ENCODE results near the gene HNRNPR. TPM values are rescaled to one million over a fixed set of nuclear protein-coding genes. Genes with fewer than 3 reads are reported as not detected.

The HNRNPR gene
- total and polyA plus RNA-seq, 2 of the 8 experiments (the other 6 are each of a cell fraction or from before 2014, with no cell fraction given): 110 to 214 TPM

- H2BK120ac ChIP-seq (replicated peaks; ENCODE audit: low read depth, low read length): no peak overlapping the region
- peaks cover 44 to 79% (median 64%) of the 10 kb centered on the region in 4 experiments for H3K27me3 ChIP-seq (replicated peaks in 1 of 4; ENCODE audit: control insufficient read depth in 3 of 4, extremely low read depth in 1 of 4, insufficient read depth in 3 of 4, low read length in 3 of 4)
- no peak overlapping the region for H3K9ac ChIP-seq (replicated peaks in 1 of 4; ENCODE audit: extremely low read depth in 1 of 4, low read depth in 3 of 4, low read length in 3 of 4)
- no peak for FAIRE-seq
- H4K20me1 ChIP-seq (replicated peaks in 1 of 2; ENCODE audit: control insufficient read depth in 1 of 2, insufficient read depth in 2 of 2, low read length in 2 of 2): peaks cover 4 to 7% of the 10 kb centered on the region in 2 experiments
- H3K36me3 ChIP-seq (ENCODE audit: control insufficient read depth in 2 of 4, insufficient read depth in 4 of 4, low read length in 3 of 4): peaks cover 0 to 14% (median 7%) of the 10 kb centered on the region in 4 experiments; a peak in 4 of 8 replicates
- H3K79me2 ChIP-seq (ENCODE audit: control insufficient read depth in 1 of 2, insufficient read depth in 2 of 2, low read length in 2 of 2): no peaks in the 10 kb centered on the region
- CTCF ChIA-PET (ENCODE audit: partially characterized antibody): no interaction called here
- no peak for DNase-seq (ENCODE audit: low read depth in 1 of 2, low spot score in 2 of 2)
- no peak overlapping the region for H3K4ac ChIP-seq (replicated peaks; ENCODE audit: insufficient read length, low read depth, low read length)
- H3K23ac ChIP-seq (ENCODE audit: insufficient read length): no peak overlapping the region
- no peaks in the 10 kb centered on the region for H3K79me1 ChIP-seq (ENCODE audit: low read depth, low read length)
- H2BK5ac ChIP-seq (ENCODE audit: low read depth, low read length): no peak overlapping the region
- H4K5ac ChIP-seq (ENCODE audit: insufficient read length, low read depth, low read length): no peak overlapping the region
- no peak overlapping the region for H3K4me3 ChIP-seq (ENCODE audit: extremely low read depth in 1 of 4, insufficient read depth in 2 of 4, low read depth in 3 of 4, low read length in 4 of 4)
- H2AK5ac ChIP-seq (ENCODE audit: low read depth, low read length): no peak overlapping the region
- peaks cover 10% of the 10 kb centered on the region for H3K23me2 ChIP-seq (ENCODE audit: low read depth, low read length)
- no peak overlapping the region for H2AFZ ChIP-seq (ENCODE audit: low read length)
- H4K8ac ChIP-seq (ENCODE audit: extremely low read depth, insufficient read depth, low read length): no peak overlapping the region
- H3K4me2 ChIP-seq (ENCODE audit: insufficient read depth in 1 of 2, low read depth in 2 of 2, low read length in 2 of 2): no peak overlapping the region
- 83% methylated on average over 5 of the region's 5 CpGs; no CpG with 5 or more reads in 1 of the 2 experiments for WGBS, 2 experiments (ENCODE audit: extremely low coverage in 1 of 2, insufficient coverage in 1 of 2, insufficient read length in 1 of 2, insufficient replicate concordance in 2 of 2, low coverage in 1 of 2, low lambda C conversion rate in 2 of 2, missing lambda C conversion rate in 1 of 2)
- peaks cover 2 to 8% (median 4%) of the 10 kb centered on the region in 4 experiments; a peak in 6 of 7 replicates for H3K4me1 ChIP-seq (replicated peaks in 1 of 4; ENCODE audit: control insufficient read depth in 3 of 4, insufficient read depth in 4 of 4, low read length in 3 of 4)
- H3K18ac ChIP-seq (ENCODE audit: extremely low read depth, low read length): no peak overlapping the region
- no peak overlapping the region for H3K56ac ChIP-seq (replicated peaks; ENCODE audit: insufficient read length, low read depth, low read length)
- H4K91ac ChIP-seq (replicated peaks; ENCODE audit: insufficient read length, low read length): no peak overlapping the region
- H3K14ac ChIP-seq (ENCODE audit: insufficient read length): no peak overlapping the region
- peaks cover 18 to 33% of the 10 kb centered on the region in 2 experiments for H3K9me3 ChIP-seq (ENCODE audit: insufficient read depth in 2 of 2, low read depth in 1 of 2, low read length in 1 of 2)
- H2BK12ac ChIP-seq (ENCODE audit: low read depth, low read length): no peak overlapping the region
- H2BK15ac ChIP-seq (ENCODE audit: low read length): no peak overlapping the region
- no peak overlapping the region for H3K27ac ChIP-seq (ENCODE audit: low read depth, low read length)
- POLR2A ChIA-PET (ENCODE audit: partially characterized antibody): interaction anchor here (1.2 to 2.5 kb wide), 2 partner anchors 9 to 22 kb away, joined by 3 to 17 read pairs; partner anchors contain the start of gene HNRNPR
- H2BK20ac ChIP-seq (ENCODE audit: low read length): no peak overlapping the region
- TF ChIP-seq PHF8 (conservative IDR thresholded peaks at IDR 0.05; ENCODE audit: low read depth, low read length) (no peak), SP4 (IDR thresholded peaks at IDR 0.05; ENCODE audit: low read length) (no peak), BACH1 (IDR thresholded peaks at IDR 0.05; ENCODE audit: low read length) (no peak), ASH2L (IDR thresholded peaks at IDR 0.05; ENCODE audit: low read length) (no peak)
Observed at GRCh38 chr1:23366598-23366997, 22.5 kb upstream of the HNRNPR start.
